Measurements from ENCODE around the gene BPIFA1. TPM values are rescaled to one million over a fixed set of nuclear protein-coding genes. Genes with fewer than 3 reads are reported as not detected.

The BPIFA1 gene
- total RNA-seq, 1 donor from 2014 or later, result 28.4 TPM

GRCh38 chr20:33281550-33282146 lies 45.9 kb downstream of the BPIFA1 start:
- no peak overlapping the region for H3K4me3 ChIP-seq
- DNase-seq (no peak), ATAC-seq (no peak)
- no peaks in the 10 kb centered on the region for H3K36me3 ChIP-seq
- intact Hi-C loops (cut with DNase I), result no loop called here
- H3K27ac ChIP-seq, result no peak overlapping the region
- H3K9me3 ChIP-seq, result no peaks in the 10 kb centered on the region
- peaks cover 8% of the 10 kb centered on the region for H3K27me3 ChIP-seq (ENCODE audit: low read depth)
- TF ChIP-seq, protein P1, sequence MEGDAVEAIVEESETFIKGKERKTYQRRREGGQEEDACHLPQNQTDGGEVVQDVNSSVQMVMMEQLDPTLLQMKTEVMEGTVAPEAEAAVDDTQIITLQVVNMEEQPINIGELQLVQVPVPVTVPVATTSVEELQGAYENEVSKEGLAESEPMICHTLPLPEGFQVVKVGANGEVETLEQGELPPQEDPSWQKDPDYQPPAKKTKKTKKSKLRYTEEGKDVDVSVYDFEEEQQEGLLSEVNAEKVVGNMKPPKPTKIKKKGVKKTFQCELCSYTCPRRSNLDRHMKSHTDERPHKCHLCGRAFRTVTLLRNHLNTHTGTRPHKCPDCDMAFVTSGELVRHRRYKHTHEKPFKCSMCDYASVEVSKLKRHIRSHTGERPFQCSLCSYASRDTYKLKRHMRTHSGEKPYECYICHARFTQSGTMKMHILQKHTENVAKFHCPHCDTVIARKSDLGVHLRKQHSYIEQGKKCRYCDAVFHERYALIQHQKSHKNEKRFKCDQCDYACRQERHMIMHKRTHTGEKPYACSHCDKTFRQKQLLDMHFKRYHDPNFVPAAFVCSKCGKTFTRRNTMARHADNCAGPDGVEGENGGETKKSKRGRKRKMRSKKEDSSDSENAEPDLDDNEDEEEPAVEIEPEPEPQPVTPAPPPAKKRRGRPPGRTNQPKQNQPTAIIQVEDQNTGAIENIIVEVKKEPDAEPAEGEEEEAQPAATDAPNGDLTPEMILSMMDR (IDR thresholded peaks at IDR 0.05), result no peak
- H3K4me1 ChIP-seq, result no peaks in the 10 kb centered on the region

- no peak for DNase-seq
- Histone ChIP-seq H3K4me3 (no peak overlapping the region), H3K4me1 (no peaks in the 10 kb centered on the region), H3K27me3 (ENCODE audit: low read depth) (peaks cover 8% of the 10 kb centered on the region), H3K27ac (no peak overlapping the region), H3K36me3 (no peaks in the 10 kb centered on the region), H3K9me3 (no peaks in the 10 kb centered on the region)
- TF ChIP-seq, protein P1 (IDR thresholded peaks at IDR 0.05), result no peak
- ATAC-seq, result no peak
- intact Hi-C loops (cut with DNase I), result no loop called here
Measured at GRCh38 chr20:33282196-33282934, 46.6 kb downstream of the BPIFA1 start.

GRCh38 chr20:33282991-33283555 lies 47.3 kb downstream of the BPIFA1 start, which contains the start of gene BPIFB1:
Gene BPIFB1, plus strand, starts transcription at chr20:33283214. Its CDS starts 2,860 bp downstream, at chr20:33286074.
- TF ChIP-seq, protein P1 (IDR thresholded peaks at IDR 0.05), result no peak
- Histone ChIP-seq H3K36me3 (no peaks in the 10 kb centered on the region), H3K9me3 (no peaks in the 10 kb centered on the region), H3K27me3 (ENCODE audit: low read depth) (peaks cover 3% of the 10 kb centered on the region), H3K4me1 (no peaks in the 10 kb centered on the region), H3K4me3 (no peak within 1 kb of the TSS), H3K27ac (no peak within 1 kb of the TSS)
- DNase-seq (no peak), ATAC-seq (no peak)
- intact Hi-C loops (cut with DNase I), result no loop called here

DNA sequence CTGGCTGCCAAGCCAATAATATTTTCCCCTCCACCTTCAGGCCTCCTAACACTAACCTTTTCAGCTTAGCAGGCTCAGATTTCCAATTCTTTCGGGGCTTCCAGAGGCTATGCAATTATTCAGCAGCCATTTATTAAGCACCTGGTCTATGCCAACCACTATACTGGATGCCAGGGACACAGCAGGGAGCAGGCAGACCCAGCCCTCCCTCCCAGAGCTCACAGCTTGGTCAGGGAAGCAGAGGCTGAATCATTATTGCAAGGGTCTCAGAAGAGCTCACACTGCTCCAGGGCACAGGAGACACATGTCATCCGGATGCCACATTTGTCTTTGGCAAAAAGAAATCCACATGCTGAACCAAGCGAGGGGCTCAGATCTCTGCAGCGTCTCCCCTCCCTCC lies 48.5 kb downstream of the BPIFA1 start:
- Histone ChIP-seq H3K27me3 (ENCODE audit: low read depth) (peaks cover 3% of the 10 kb centered on the region), H3K27ac (no peak overlapping the region), H3K9me3 (no peaks in the 10 kb centered on the region), H3K4me3 (no peak overlapping the region), H3K4me1 (no peaks in the 10 kb centered on the region), H3K36me3 (no peaks in the 10 kb centered on the region)
- TF ChIP-seq, protein P1 (IDR thresholded peaks at IDR 0.05), result no peak
- DNase-seq (no peak), ATAC-seq (no peak)
- intact Hi-C loops (cut with DNase I), result no loop called here

GRCh38 chr20:33284937-33285336 lies 49.1 kb downstream of the BPIFA1 start:
- H3K9me3 ChIP-seq, result no peaks in the 10 kb centered on the region
- no peak overlapping the region for H3K4me3 ChIP-seq
- H3K4me1 ChIP-seq, result no peaks in the 10 kb centered on the region
- DNase-seq (no peak), ATAC-seq (no peak)
- intact Hi-C loops (cut with DNase I), result no loop called here
- no peaks in the 10 kb centered on the region for H3K36me3 ChIP-seq
- peaks cover 3% of the 10 kb centered on the region for H3K27me3 ChIP-seq (ENCODE audit: low read depth)
- no peak overlapping the region for H3K27ac ChIP-seq
- TF ChIP-seq, protein P1 (IDR thresholded peaks at IDR 0.05), result no peak
